Mononuclear cell (primary cell): ENCODE results near the gene CDC6. TPM values are rescaled to one million over a fixed set of nuclear protein-coding genes. Genes with fewer than 3 reads are reported as not detected.
"Not testable (repeated sequence)": the region's sequence is repeated elsewhere in the genome, so short reads cannot be mapped to it uniquely, and the experiment has no call there.

ENCODE experiments used
- H3K27me3 ChIP-seq: 2 replicates; pipeline ENCODE4 v1.6.0; 2011; ENCODE audit warnings: low read length, control low read depth; ENCODE audit not compliant: insufficient read depth
- H3K4me1 ChIP-seq: 2 replicates; pipeline ENCODE4 v1.5.1; 2011; ENCODE audit warnings: mild to moderate bottlenecking, low read length, control low read depth; ENCODE audit not compliant: insufficient read depth
- H3K4me3 ChIP-seq: 2 replicates; pipeline ENCODE4 v1.5.1; 2011; ENCODE audit warnings: mild to moderate bottlenecking, low read length, moderate library complexity
- H3K9me3 ChIP-seq: 2 replicates; pipeline ENCODE4 v1.5.1; 2011; ENCODE audit warnings: low read depth, mild to moderate bottlenecking, control low read depth, low read length
- total RNA-seq: library from RNA; depleted of rRNA; stranded (reverse); fragments of >200 nt; gene quantifications from one replicate; pipeline ENCODE4 v1.2.3, GENCODE V29; 2012

CDC6 gene
- total RNA-seq, 1 donor = 0.21 TPM

DNA sequence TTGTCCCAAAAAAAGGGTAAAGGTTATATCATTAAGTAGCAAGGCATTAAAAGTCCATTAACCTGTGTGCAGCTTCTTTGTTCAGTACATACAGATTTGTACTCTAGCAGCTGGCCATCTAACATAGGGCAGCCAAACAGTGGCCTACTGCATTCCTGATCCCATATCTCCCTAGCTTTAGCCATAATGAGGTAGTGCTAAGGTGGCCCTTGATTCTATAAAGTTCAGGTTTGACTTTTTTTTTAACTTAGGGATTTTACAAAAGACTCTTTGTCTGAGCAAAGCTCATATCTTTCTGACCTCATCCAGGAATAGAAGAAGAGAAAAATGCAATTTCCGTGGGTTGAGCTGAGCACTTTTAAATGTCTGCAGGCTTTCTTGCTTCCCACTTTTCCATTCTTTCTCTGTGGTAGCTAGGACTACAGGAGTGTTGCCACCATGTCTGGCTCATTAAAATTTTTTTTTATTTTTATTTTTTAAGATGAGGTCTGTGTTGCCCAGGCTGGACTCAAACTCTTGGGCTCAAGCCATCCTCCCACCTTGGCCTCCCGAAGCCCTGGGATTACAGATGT lies 19.5 kb upstream of the CDC6 start:
- no peaks in the 10 kb centered on the region for H3K4me1 ChIP-seq
- H3K27me3 ChIP-seq = no peaks in the 10 kb centered on the region
- no peaks in the 10 kb centered on the region for H3K9me3 ChIP-seq
- H3K4me3 ChIP-seq = no peak overlapping the region

DNA sequence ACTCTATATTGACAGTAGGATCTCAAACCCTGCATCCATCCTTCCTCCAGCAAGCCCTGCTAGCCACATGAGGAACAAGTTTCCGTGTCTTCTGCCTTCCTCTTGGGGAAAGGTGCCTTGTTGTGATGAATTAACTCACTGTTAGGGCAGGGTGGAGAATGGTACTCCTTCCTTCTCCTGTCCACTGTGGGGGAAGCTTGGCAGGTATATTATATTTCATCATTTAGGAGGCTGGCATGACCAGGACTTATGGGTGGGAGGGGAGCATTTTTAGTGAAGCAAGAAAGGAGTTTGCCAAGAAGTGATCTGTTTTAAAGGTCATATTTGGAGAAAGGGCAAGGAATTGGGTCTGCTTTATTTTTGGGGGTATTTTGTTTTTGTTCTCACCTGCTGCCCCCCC lies 9.3 kb upstream of the CDC6 start:
- H3K4me1 ChIP-seq = peaks cover 27% of the 10 kb centered on the region
- H3K4me3 ChIP-seq = no peak overlapping the region
- no peaks in the 10 kb centered on the region for H3K9me3 ChIP-seq
- no peaks in the 10 kb centered on the region for H3K27me3 ChIP-seq

DNA sequence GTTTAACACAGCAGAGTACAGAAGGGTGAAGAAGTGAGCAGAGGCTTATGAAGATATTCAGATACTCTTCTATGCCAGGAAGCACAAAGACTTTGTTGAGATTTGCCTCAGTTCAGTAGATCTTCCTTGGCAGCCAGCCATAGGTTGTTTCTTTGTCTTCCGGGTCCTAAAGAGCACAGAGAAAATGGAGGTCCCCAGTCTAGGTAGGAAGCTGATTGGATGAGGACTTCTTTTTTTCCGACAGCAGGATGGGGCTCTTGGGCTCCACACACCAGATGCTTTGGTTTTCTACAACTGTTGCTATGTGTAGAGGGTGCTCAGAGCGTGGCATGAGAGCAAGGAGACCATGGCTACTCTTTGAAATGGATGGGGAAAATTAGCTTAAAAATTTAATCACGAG lies 8.3 kb upstream of the CDC6 start:
- peaks cover 21% of the 10 kb centered on the region for H3K4me1 ChIP-seq
- no peaks in the 10 kb centered on the region for H3K27me3 ChIP-seq
- H3K4me3 ChIP-seq = no peak overlapping the region
- no peaks in the 10 kb centered on the region for H3K9me3 ChIP-seq

DNA sequence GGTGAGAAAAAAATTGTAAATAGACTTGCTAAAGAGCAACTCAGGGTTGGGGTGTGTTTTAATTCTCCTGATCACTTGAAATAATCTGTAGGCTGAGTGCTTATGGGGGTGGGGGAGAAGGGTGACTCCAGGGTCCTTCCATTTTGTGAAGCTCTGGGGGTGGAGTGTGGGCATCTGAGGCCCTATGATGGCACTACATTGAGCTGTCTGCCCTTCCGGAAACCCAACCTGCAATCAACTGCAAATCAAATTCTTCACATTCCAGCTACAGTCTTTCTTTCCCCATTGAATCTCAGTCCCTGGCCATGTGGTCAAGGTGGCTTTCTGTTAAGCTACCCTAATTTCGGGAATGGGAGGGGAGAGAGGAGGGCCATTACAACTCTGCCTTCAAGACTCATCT lies 6.0 kb upstream of the CDC6 start:
- Histone ChIP-seq H3K9me3 (no peaks in the 10 kb centered on the region), H3K4me3 (no peak overlapping the region), H3K27me3 (no peaks in the 10 kb centered on the region), H3K4me1 (no peaks in the 10 kb centered on the region)

DNA sequence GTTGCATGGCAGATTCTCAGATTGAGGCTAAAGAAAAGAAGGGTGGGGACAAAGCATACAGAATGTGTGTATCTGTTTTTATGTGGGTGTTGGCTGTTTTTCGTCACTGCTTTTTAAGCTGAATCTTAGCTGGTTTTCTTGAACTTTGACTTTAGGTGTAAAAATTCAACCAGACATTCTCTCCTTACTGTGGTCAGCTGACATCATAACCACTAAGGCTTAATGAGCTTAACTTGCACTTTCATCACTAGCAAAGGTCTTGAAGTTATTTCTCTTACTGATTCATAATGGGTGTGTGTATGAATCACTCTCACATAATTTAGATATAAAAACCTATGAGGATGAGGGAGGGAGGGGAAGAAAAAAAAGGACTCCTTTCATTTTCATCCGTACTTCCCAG lies 4.0 kb upstream of the CDC6 start:
- no peaks in the 10 kb centered on the region for H3K27me3 ChIP-seq
- no peak overlapping the region for H3K4me3 ChIP-seq
- H3K9me3 ChIP-seq = no peaks in the 10 kb centered on the region
- peaks cover 13% of the 10 kb centered on the region for H3K4me1 ChIP-seq

DNA sequence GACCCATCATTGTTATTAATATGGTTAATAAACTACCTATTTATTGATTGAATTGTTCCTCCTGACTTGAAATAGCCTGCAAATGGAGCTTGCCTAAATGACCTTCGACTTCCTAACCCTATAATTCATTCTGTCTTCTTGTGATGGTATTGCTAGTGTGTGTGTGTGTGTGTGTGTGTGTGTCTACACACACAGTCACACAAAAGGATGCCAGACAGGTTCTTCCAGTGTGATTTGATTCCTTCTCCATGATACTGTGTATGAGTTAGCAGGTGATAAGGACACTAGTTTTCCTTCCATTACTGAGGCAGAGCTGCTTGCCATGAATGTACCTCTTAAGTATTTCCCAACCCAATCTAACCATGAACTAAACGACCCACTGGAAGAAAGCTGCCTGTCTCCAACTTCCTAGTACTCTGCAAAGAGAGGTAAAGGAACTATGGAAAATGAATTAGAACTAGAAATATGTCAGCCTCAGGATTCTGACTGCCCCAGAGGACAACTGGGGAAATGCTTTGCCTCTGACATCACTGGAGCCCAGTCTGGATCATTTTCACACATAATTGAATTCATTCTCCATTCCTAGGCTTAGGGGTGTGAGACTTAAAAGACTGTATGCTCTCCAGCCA lies 3.5 kb upstream of the CDC6 start:
- H3K27me3 ChIP-seq = no peaks in the 10 kb centered on the region
- H3K4me1 ChIP-seq = peaks cover 16% of the 10 kb centered on the region
- H3K9me3 ChIP-seq = no peaks in the 10 kb centered on the region
- H3K4me3 ChIP-seq = no peak overlapping the region

DNA sequence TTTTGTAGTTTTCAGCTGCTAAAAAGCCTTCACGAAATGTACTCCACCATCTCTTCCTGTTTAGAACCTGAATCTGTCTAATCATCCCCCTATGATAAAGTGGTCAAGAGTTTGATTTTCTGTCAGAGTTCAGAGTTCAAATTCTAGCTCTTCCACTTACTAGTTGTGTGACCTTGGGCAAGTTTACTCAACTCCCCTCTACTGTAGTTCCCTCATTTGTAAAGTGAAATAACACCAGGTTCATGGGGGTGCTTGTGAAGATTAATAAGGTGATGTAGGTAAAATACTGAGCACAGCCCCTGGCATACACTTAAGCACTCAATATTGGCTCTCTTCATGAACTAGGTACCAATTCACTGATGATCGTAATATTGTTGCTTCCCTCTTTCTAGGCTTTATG lies 1.2 kb upstream of the CDC6 start:
- Histone ChIP-seq H3K27me3 (no peaks in the 10 kb centered on the region), H3K4me3 (no peak overlapping the region), H3K4me1 (peaks cover 16% of the 10 kb centered on the region), H3K9me3 (no peaks in the 10 kb centered on the region)

DNA sequence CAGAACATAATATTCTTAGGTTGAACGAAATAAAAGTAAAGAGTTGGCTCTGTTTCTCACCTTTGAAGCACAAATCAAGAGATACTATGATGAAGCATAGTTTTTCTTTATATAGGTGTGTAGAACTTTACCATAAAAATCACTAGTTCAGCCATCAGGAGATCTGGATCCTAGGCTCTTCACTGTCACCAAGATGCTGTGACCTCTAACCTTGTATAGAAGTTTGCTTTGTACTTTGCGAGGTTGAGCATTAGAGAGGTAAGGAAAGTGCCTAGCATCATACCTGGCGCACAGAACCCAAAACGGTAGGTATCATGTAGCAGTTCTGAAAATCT lies 553 bp upstream of the CDC6 start:
- Histone ChIP-seq H3K9me3 (no peaks in the 10 kb centered on the region), H3K4me1 (peaks cover 16% of the 10 kb centered on the region), H3K27me3 (no peaks in the 10 kb centered on the region), H3K4me3 (no peak overlapping the region)

DNA sequence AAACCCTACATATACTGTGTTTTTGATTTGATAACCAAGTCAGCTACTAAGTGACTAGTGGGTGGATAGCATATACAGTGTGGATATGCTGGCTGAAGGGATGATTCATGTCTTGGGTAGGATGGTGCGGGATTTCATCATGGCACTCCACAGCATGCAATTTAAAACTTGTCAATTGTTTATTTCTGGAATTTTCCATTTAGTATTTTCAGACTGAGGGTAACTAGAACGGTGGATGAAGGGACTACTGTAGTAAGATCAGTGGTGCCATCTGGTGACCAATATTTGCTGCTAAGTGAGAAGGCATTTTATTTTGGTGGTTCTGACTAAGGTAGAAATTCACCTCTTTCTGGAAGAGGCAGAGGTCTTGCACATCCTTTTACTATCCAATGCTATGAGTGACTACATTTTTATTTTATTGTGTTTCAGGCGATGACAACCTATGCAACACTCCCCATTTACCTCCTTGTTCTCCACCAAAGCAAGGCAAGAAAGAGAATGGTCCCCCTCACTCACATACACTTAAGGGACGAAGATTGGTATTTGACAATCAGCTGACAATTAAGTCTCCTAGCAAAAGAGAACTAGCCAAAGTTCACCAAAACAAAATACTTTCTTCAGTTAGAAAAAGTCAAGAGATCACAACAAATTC lies 3.1 kb downstream of the CDC6 start:
- Histone ChIP-seq H3K27me3 (no peaks in the 10 kb centered on the region), H3K4me3 (no peak overlapping the region), H3K4me1 (peaks cover 16% of the 10 kb centered on the region), H3K9me3 (no peaks in the 10 kb centered on the region)

DNA sequence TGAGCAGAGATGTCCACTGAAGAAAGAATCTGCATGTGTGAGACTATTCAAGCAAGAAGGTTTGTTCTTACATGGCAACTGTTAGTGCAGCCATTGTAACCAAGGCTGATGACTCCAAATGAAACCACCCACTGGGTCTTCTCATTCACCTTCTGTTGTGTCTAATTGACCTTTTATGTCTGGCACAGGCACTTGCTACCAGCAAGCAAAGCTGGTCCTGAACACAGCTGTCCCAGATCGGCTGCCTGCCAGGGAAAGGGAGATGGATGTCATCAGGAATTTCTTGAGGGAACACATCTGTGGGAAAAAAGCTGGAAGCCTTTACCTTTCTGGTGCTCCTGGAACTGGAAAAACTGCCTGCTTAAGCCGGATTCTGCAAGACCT lies 3.6 kb downstream of the CDC6 start:
- Histone ChIP-seq H3K27me3 (no peaks in the 10 kb centered on the region), H3K9me3 (no peaks in the 10 kb centered on the region), H3K4me1 (peaks cover 16% of the 10 kb centered on the region), H3K4me3 (no peak overlapping the region)

DNA sequence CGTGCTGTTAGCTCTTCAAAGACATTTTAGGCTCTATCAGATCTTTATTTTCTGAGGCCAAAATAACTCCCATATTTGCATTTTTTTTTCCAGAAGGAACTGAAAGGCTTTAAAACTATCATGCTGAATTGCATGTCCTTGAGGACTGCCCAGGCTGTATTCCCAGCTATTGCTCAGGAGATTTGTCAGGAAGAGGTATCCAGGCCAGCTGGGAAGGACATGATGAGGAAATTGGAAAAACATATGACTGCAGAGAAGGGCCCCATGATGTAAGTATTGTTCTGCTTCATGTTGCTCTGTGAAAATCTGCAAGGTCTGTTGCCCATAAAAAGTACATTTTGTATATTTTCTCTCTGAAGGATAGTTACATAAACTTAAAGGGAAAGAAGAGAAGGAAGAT lies 5.7 kb downstream of the CDC6 start:
- Histone ChIP-seq H3K27me3 (no peaks in the 10 kb centered on the region), H3K4me3 (no peak overlapping the region), H3K9me3 (no peaks in the 10 kb centered on the region), H3K4me1 (peaks cover 6% of the 10 kb centered on the region)

DNA sequence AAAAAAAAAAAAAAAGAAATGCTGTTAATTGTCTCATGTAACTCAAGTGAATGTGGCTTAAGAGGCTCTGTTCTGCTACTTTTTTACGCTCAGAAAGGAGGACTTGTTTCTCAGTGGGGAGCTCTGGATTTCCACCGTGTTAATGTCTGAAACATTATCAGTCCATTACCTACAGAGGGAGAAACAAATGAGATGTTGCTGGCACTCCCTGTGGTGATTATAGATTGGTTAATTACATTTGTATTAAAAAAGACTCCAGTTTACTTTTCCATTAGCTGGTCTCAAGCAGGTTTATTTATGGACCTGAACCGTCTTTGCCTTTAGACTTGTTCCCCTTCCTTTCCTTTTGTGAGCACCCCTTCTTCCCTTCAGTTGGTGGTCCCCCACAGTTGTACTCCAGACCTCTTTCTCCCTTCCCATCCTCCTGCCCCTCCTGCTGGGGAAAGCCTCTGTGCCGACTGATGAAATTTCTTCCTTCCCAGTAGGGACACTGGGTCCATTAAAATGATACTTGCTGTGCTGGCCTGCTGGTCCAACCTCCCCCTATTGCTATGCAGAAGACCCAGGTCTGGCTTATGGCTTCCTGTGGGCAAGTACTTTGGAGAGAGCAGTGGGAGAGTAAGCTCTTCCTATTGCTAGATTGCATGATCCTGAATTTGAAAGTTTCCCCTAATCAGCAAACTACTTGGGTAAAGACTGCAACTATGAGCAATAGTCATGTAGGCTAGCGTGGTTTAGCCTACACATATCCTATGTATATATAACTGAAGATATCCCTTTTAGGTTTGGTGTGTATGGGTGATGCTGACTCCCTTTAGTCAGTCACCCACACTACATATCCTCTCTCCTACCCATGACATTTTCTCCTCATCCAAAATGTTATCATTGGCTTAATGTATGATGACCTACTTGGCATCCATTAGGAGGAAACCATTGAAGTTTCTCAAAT lies 8.1 kb downstream of the CDC6 start:
- H3K4me1 ChIP-seq = no peaks in the 10 kb centered on the region
- no peaks in the 10 kb centered on the region for H3K9me3 ChIP-seq
- no peaks in the 10 kb centered on the region for H3K27me3 ChIP-seq
- no peak overlapping the region for H3K4me3 ChIP-seq

DNA sequence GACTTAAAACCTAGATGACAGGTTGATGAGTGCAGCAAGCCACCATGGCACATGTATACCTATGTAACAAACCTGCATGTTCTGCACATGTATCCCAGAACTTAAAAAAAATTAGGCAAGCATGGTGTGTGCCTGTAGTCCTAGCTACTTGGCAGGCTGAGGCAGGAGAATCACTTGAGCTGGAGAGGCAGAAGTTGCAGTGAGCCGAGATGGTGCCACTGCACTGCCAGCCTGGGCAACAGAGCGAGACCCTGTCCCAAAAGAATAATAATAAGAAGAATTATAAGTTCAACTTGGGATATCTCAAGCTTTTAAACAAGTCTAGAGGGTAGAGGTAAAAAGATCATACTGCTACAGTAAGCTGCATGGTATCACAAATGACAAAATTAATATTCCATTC lies 9.8 kb downstream of the CDC6 start:
- H3K9me3 ChIP-seq = no peaks in the 10 kb centered on the region
- no peaks in the 10 kb centered on the region for H3K27me3 ChIP-seq

DNA sequence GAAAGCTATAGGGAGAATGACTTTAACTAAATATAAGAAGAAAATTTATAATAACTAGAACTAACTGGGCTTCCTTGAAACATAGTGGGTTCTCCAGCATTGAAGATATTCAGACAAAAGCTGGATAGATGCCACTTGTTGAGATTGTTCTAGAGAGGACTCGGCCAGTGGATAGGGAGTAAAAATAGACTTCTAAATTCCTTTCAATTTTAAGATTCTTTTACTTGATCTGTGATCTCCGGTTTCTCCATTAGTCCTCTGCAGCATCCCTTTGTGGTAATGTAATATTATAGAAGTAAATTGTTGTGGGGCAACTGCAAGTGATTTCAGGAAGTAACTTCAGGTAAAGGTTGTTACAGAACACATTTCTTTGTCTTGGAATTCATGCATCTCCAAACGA lies 11.0 kb downstream of the CDC6 start:
- Histone ChIP-seq H3K4me3 (no peak overlapping the region), H3K9me3 (no peaks in the 10 kb centered on the region)

More for the DNA sequence above, 9.8 kb downstream of the CDC6 start:
- Histone ChIP-seq H3K4me3 (no peak overlapping the region), H3K4me1 (no peaks in the 10 kb centered on the region)

DNA sequence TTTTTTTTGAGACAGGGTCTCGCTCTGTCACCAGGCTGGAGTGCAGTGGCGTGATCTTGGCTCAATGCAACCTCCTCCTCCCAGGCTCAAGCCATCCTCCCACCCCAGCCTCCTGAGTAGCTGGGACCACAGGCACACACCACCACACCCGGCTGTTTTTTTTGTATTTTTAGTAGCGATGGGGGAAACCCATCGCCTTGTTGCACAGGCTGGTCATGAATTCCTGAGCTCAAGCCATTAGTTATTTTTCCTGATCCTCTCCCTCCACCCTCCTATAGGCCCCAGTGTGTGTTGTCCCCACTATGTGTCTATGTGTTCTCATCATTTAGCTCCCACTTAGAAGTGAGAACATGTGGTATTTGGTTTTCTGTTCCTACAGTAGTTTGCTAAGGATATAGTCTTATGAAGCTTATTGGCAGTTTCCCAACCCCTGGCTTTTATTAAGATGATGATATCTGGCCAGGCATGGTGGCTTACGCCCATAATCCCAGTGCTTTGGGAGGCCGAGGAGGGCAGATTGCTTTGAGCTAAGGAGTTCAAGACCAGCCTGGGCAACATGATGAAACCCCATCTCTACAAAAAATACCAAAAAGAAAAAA lies 11.6 kb downstream of the CDC6 start:
- H3K27me3 ChIP-seq, H3K4me1 ChIP-seq, H3K9me3 ChIP-seq, H3K4me3 ChIP-seq: not testable (repeated sequence)

More for the DNA sequence above, 11.0 kb downstream of the CDC6 start:
- Histone ChIP-seq H3K4me1 (peaks cover 8% of the 10 kb centered on the region), H3K27me3 (no peaks in the 10 kb centered on the region)
